ENCODE measurements around the gene AFG1L.
"Not testable (repeated sequence)": the region's sequence is repeated elsewhere in the genome, so short reads cannot be mapped to it uniquely, and the experiment has no call there.

The AFG1L gene

DNA sequence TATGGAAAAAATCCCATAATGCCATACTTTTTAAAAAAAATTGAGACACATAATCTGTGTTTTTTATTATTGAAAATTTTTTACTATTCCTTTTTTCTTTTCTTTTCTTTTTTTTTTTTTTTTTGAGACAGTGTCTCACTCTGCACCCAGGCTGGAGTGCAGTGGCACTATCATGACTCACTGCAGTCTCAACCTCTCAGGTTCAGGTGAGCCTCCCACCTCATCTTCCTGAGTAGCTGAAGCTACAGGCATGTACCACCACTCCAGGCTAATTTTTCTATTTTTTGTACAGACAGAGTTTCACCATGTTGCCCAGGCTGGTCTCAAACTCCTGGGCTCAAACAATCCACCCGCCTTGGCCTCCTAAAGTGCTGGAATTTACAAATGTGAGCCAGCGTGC is 100.4 kb downstream of the AFG1L start:
- DNase-seq: no peak
- Mint-ChIP-seq H3K27ac (no peak overlapping the region), H3K36me3 (ENCODE audit: low read depth) (no peaks in the 10 kb centered on the region), H3K4me1 (ENCODE audit: low read depth) (no peaks in the 10 kb centered on the region), H3K9me3 (no peaks in the 10 kb centered on the region), H3K4me3 (no peak overlapping the region), H3K27me3 (no peaks in the 10 kb centered on the region)

DNA sequence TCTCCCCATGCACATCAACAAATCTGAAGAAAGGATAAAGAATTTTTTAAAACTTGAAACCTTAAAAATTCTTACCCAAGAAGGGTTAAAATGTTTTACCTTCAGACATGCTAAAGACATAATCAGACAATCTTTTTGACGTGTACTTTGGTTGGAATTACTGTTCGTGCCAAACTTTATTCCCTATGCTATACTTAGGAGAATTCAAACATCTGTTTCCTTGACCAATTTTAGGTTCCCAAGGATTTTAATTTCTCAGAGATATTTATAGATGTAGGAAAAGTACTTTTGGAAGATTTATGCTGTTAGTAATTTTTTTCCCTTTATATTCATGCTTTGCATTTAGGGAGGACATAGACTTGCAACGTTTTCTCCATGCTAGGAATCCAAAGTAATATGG is 108.4 kb downstream of the AFG1L start:
- Mint-ChIP-seq H3K9me3 (no peaks in the 10 kb centered on the region), H3K36me3 (ENCODE audit: low read depth) (peaks cover 13% of the 10 kb centered on the region), H3K27me3 (no peaks in the 10 kb centered on the region), H3K27ac (no peak overlapping the region), H3K4me3 (no peak overlapping the region), H3K4me1 (ENCODE audit: low read depth) (no peaks in the 10 kb centered on the region)
- DNase-seq: no peak

DNA sequence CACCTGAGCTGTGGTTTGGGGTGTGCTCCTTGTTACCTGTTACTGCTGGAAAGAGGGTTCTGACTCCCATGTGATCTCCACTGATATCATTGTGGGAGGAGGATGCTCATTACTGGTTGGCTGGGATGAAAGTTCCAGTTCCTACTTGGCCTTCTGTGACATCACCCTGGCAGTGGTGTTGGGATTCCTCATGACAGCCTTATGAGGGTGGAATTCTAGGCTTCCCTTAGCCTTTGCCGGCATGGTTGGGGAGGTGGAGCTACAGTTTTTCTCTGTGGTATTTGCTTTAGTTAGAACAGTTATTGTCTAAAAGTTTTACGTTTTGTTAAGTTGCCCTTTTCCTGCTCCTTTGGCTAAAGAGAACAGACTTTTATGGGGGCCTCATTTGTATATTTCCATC is 112.1 kb downstream of the AFG1L start:
- H3K27me3 Mint-ChIP-seq: no peaks in the 10 kb centered on the region
- DNase-seq: no peak
- H3K4me1 Mint-ChIP-seq (ENCODE audit: low read depth): no peaks in the 10 kb centered on the region
- peaks cover 5% of the 10 kb centered on the region for H3K9me3 Mint-ChIP-seq
- no peak overlapping the region for H3K27ac Mint-ChIP-seq
- peaks cover 22% of the 10 kb centered on the region for H3K36me3 Mint-ChIP-seq (ENCODE audit: low read depth)
- H3K4me3 Mint-ChIP-seq: no peak overlapping the region

DNA sequence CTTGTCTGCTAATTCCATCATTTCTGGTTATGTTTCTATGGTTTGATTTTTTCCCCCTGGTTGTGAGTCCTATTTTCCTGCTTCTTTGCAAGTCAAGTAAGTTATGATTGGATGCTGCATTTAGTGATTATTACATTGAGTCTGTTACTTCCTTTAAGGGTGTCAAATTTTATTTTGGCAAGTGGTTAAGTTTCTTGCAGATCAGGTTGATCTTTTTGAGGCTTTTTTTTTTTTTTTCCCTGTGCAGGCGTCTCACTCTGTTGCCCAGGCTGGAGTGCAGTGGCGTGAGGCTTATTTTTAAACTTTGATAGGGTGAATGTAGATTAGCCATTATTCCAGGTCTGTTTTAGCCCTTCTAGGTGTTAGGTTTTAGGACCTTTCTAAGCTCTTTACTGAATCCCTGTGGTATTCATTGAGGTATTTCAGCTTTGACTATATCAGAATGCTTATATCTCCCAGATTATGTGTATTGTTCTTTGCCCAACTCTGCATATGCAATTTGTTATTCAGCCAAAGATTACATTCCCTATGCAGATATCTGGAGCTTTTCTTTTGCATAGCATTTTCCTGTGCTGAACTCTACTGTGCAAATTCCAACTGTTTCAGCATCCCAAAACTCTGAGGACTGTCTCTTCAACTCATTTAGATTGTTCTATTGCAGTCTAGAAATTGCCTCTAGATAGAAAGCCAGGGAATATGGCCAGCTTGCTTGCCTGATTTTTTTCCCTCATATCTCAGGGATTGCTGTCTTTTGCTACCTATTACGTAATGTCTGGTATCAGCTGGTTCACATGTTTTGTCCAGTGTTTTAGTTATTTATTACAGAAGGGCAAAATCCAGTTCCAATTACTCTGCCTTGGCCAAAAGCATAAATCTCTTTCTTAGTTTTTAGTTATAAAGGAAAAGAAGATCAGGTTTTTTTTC is 113.3 kb downstream of the AFG1L start:
- no peak overlapping the region for H3K27ac Mint-ChIP-seq
- H3K36me3 Mint-ChIP-seq (ENCODE audit: low read depth): peaks cover 24% of the 10 kb centered on the region
- DNase-seq: no peak

DNA sequence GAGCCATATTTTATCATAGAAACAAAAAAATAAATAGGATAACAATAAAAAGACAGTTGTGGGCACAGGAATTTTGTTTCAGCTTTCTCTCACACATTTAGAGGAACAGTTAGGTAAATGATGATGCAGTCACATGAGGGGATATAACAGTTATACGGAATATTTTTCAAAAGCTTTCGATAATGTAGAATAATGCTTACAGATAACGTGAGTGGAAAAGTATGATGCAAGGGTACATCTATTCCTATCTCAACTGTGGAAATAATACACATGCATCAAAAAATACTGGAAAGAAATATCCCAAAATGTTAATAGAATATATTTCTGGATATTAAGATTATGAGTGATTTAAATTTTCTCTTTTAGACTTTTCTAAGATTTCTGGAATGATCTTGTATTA is 114.0 kb downstream of the AFG1L start:
- peaks cover 24% of the 10 kb centered on the region for H3K36me3 Mint-ChIP-seq (ENCODE audit: low read depth)
- peaks cover 9% of the 10 kb centered on the region for H3K9me3 Mint-ChIP-seq
- H3K4me1 Mint-ChIP-seq (ENCODE audit: low read depth): no peaks in the 10 kb centered on the region
- no peak overlapping the region for H3K27ac Mint-ChIP-seq
- H3K4me3 Mint-ChIP-seq: no peak overlapping the region
- no peak for DNase-seq
- H3K27me3 Mint-ChIP-seq: peaks cover 2% of the 10 kb centered on the region

More for the DNA sequence above, 113.3 kb downstream of the AFG1L start:
- no peak overlapping the region for H3K4me3 Mint-ChIP-seq
- no peaks in the 10 kb centered on the region for H3K4me1 Mint-ChIP-seq (ENCODE audit: low read depth)
- H3K9me3 Mint-ChIP-seq: peaks cover 9% of the 10 kb centered on the region
- no peaks in the 10 kb centered on the region for H3K27me3 Mint-ChIP-seq

DNA sequence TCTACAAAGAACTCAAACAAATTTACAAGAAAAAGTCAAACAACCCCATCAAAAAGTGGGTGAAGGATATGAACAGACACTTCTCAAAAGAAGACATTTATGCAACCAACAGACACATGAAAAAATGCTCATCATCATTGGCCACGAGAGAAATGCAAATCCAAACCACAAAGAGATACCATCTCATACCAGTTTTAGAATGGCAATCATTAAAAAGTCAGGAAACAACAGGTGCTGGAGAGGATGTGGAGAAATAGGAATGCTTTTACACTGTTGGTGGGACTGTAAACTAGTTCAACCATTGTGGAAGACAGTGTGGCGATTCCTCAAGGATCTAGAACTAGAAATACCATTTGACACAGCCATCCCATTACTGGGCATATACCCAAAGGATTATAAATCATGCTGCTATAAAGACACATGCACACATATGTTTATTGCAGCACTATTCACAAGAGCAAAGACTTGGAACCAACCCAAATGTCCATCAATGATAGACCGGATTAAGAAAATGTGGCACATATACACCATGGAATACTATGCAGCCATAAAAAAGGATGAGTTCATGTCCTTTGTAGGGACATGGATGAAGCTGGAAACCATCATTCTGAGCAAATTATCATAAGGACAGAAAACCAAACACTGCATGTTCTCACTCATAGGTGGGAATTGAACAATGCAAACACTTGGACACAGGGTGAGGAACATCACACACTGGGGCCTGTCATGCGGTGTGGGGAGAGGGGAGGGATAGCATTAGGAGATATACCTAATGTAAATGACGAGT is 121.4 kb downstream of the AFG1L start:
- not testable (repeated sequence) for H3K27ac Mint-ChIP-seq; H3K36me3 Mint-ChIP-seq (ENCODE audit: low read depth); H3K4me3 Mint-ChIP-seq; H3K4me1 Mint-ChIP-seq (ENCODE audit: low read depth); H3K27me3 Mint-ChIP-seq; DNase-seq
- peaks cover 11% of the 10 kb centered on the region for H3K9me3 Mint-ChIP-seq

DNA sequence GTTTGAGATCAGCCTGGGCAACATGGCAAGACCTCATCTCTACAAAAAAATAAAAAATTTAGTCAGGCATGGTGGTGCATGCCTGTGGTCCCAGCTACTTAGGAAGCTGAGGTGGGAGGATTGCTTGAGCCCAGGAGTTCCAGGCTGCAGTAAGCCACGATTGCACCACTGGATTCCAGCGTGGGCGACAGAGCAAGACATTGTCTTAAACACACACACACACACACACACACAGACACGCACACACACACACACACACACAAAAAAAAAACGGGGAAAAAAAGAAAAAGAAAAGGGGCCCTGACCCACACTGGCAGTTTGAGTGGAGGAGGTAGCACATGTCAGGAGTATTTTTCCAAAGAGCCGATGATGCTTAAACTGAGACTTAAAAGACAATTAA is 122.2 kb downstream of the AFG1L start:
- no peak overlapping the region for H3K4me3 Mint-ChIP-seq
- peaks cover 8% of the 10 kb centered on the region for H3K9me3 Mint-ChIP-seq
- H3K27ac Mint-ChIP-seq: no peak overlapping the region
- peaks cover 2% of the 10 kb centered on the region for H3K36me3 Mint-ChIP-seq (ENCODE audit: low read depth)
- no peaks in the 10 kb centered on the region for H3K4me1 Mint-ChIP-seq (ENCODE audit: low read depth)
- peaks cover 2% of the 10 kb centered on the region for H3K27me3 Mint-ChIP-seq
- DNase-seq: no peak

DNA sequence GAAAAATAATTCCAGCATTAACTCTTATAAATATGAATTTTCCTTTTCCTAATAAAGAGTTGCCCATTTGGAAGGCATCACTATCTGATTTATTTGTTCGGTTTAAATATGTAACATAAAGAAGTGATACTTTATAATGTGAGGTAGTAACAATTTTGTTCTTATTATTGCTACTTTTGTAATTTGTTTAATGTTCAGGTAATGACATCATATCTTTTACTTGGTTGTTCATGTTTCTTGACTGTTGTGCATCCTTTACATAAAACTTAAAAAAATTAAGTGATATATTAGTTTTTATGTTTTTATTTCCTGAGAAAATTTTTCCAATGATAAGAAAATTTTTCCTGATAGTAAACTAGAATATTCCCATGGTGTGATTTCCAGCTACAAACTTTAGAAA is 124.6 kb downstream of the AFG1L start:
- no peaks in the 10 kb centered on the region for H3K36me3 Mint-ChIP-seq (ENCODE audit: low read depth)

DNA sequence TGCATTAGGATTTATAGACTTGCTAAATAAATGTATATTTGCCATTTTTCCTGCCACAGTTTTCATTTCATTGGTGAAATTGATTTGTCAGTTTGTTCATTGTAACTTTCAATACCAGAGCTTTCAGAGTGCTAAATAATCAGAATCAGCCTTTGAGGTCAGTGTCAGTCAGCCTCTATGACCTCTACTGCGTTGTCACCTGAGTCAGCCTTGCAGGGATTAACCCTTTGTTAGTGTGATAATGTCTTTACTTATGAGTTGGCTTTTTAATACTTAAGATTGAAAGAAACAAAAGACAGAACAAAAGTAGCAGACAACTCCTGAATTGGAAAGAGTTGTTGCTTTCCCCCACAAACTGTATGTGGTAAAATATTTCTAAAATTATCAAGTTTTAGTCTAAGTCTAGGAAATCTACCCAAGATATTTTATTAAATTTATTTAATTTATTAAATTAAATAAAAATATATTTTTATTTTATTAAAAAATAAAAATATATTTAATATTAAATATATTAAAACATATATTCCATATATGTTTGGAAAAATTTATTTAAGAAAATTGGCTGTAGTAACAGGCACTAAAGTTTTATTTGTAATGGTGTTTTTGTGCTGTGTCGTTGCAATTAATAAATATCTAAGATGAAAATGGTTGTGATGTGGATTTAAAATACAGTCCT is 125.2 kb downstream of the AFG1L start:
- H3K4me3 Mint-ChIP-seq: no peak overlapping the region
- H3K27me3 Mint-ChIP-seq: no peaks in the 10 kb centered on the region
- no peak overlapping the region for H3K27ac Mint-ChIP-seq
- no peak for DNase-seq
- H3K4me1 Mint-ChIP-seq (ENCODE audit: low read depth): no peaks in the 10 kb centered on the region
- no peaks in the 10 kb centered on the region for H3K36me3 Mint-ChIP-seq (ENCODE audit: low read depth)
- H3K9me3 Mint-ChIP-seq: peaks cover 5% of the 10 kb centered on the region

More for the DNA sequence above, 124.6 kb downstream of the AFG1L start:
- Mint-ChIP-seq H3K27me3 (no peaks in the 10 kb centered on the region), H3K4me1 (ENCODE audit: low read depth) (no peaks in the 10 kb centered on the region), H3K4me3 (no peak overlapping the region), H3K9me3 (peaks cover 5% of the 10 kb centered on the region), H3K27ac (no peak overlapping the region)
- DNase-seq: no peak

DNA sequence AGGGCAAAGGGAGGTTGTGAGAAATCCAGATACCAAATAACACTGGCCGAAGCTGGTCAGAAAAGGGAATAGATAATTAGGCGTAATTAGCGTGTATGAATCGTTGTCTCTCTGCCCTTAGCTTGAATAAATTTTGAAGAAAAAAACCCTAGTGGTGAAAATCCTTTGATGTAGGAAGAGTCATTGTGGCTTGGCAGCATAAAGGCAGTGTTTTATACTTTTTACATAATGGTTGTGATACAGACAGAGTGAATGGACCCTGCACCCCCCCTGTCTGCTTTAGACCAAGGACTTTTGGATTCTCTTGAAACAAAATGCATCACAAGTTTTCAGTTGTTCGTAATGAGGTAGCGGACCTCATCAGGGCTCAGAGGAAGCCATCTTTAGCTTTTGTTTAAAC is 126.5 kb downstream of the AFG1L start:
- Mint-ChIP-seq H3K4me1 (ENCODE audit: low read depth) (no peaks in the 10 kb centered on the region), H3K9me3 (no peaks in the 10 kb centered on the region), H3K36me3 (ENCODE audit: low read depth) (no peaks in the 10 kb centered on the region), H3K27ac (no peak overlapping the region), H3K4me3 (no peak overlapping the region), H3K27me3 (no peaks in the 10 kb centered on the region)
- no peak for DNase-seq

DNA sequence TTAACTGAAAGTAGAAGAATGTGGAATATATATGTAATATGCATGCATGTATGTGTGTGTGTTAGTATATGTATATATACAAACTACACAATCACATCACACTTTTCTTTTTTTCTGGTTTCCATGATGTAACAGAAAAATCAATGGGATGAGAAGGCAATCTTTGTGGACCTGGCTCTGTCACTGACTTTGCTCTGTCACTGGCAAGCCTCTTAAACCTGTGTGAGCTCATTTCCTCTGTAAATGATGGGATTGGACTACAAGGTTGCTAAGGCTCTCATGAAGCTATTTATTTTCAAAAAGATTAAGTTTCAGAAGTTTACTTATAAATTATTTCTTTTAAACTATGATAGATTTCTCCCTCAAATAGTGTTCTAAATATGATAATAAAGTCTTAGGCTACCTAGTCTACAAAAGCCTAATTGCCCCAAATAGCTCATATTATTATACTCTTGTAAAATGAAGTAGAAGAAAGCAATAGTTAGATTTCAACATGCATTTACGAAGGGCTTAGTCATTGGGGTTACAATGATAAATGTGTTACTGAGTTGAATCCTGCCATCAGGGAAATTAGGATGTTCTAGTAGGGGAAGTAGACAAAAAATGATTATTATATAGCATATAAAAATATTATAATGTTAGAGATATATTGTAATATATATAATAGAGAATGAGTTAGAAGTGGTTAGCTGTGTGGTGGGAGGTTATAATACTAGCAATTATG is 129.3 kb downstream of the AFG1L start:
- Mint-ChIP-seq H3K27me3 (no peaks in the 10 kb centered on the region), H3K36me3 (ENCODE audit: low read depth) (no peaks in the 10 kb centered on the region), H3K4me3 (no peak overlapping the region), H3K9me3 (no peaks in the 10 kb centered on the region), H3K27ac (no peak overlapping the region), H3K4me1 (ENCODE audit: low read depth) (no peaks in the 10 kb centered on the region)
- no peak for DNase-seq

DNA sequence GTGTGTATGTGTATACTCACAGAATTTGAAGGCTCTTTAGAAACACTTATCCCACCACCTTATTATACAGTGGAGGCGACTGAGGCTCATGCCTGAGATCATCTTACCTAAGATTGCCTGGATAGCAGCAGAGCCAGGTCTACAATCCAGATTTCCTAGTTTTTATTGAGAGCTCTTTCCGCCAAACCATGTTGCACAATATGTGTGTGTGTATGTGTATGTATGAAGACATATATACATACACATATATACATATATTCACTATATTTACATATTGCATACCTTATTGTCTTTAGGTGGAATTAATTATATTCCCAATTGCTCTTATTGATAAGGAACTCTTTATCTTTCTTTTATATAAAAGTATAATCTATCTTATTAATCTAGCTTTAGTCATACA is 130.6 kb downstream of the AFG1L start:
- Mint-ChIP-seq H3K4me1 (ENCODE audit: low read depth) (no peaks in the 10 kb centered on the region), H3K36me3 (ENCODE audit: low read depth) (no peaks in the 10 kb centered on the region), H3K4me3 (no peak overlapping the region), H3K9me3 (no peaks in the 10 kb centered on the region), H3K27me3 (no peaks in the 10 kb centered on the region), H3K27ac (no peak overlapping the region)
- no peak for DNase-seq

DNA sequence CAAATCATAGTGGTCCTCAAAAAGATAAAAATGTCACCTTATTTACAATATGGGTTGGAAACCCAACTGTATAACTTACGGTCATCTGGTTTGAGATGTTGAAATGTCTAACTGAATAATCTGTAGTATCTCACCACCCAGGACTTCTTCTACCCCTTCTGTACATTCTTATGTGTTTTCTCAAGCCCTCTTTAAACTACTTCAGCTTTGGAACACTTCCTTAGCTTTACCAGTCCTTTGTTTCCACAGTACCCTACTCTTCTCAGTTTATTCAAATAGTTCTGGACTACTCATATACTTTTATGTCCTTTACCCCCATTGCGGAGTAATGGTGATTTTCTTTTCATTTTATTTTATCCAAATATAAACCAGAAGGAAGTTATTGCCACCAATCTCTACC is 137.3 kb downstream of the AFG1L start:
- no peak for DNase-seq
- H3K27me3 Mint-ChIP-seq: peaks cover 5% of the 10 kb centered on the region
- no peaks in the 10 kb centered on the region for H3K9me3 Mint-ChIP-seq
- H3K4me3 Mint-ChIP-seq: no peak overlapping the region
- no peaks in the 10 kb centered on the region for H3K36me3 Mint-ChIP-seq (ENCODE audit: low read depth)
- H3K4me1 Mint-ChIP-seq (ENCODE audit: low read depth): peaks cover 3% of the 10 kb centered on the region
- no peak overlapping the region for H3K27ac Mint-ChIP-seq

DNA sequence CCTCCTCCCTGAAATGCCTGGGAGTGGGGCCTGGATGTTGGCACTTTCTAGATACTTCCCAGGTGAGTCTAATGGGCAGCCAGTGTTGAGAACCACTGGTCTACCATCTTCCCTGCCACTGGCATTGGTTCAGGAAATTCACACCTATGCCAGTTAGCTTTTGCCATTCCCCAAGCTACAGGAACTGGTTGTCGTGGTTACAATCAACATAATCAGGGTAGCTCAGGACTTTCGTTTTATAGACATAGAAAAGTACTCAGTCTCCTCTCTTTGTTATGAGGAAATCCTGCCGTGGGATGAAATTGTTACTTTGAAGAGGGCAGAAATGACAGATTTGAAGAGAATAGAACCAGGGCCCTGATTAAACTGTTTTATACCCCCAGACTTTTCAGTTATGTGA is 137.9 kb downstream of the AFG1L start:
- H3K9me3 Mint-ChIP-seq: no peaks in the 10 kb centered on the region

More for the DNA sequence above, 137.9 kb downstream of the AFG1L start:
- H3K4me3 Mint-ChIP-seq: no peak overlapping the region
- peaks cover 3% of the 10 kb centered on the region for H3K4me1 Mint-ChIP-seq (ENCODE audit: low read depth)
- H3K27ac Mint-ChIP-seq: no peak overlapping the region
- H3K36me3 Mint-ChIP-seq (ENCODE audit: low read depth): no peaks in the 10 kb centered on the region
- no peak for DNase-seq
- peaks cover 5% of the 10 kb centered on the region for H3K27me3 Mint-ChIP-seq

Data from activated T-cell treated with anti-CD3 and anti-CD28 coated beads, Interleukin-2, amount 50 U/mL, for 24 hours (primary cell).